Fibroblast of skin of right biceps (primary cell): ENCODE data around the gene EIF3L.

Experiments
- DNase-seq: peaks from one replicate; pipeline ENCODE4 v3.0.0-alpha.2; 2013

The EIF3L gene

DNA sequence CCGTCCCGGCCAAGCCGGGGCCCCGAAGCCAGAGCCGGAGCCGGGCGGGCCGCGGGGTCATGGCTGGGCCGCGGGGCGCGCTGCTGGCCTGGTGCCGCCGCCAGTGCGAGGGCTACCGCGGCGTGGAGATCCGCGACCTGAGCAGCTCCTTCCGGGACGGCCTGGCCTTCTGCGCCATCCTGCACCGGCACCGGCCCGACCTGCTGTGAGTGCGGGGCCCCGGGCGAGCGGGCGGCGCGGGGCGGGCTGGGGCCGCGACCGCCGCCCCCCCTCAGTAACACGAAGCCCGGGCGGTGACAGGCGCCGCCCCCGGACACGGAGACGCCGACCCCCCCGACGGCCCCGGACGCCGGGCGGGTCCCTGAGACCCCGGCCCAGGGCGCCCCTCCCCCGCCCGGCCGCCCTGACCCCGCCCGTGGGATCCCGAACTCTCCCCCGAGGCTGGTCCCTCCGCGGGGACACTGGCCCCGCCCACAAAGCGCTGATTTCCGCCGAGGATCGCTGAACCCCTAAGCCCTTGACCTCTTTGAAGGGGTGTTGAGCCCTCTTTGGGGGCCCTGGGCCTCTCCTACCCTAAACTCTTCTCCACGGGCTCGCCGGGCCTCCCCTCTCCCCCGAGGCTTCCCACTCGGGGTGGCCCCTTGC, 57.3 kb downstream of the EIF3L start:
- DNase-seq = no peak

DNA sequence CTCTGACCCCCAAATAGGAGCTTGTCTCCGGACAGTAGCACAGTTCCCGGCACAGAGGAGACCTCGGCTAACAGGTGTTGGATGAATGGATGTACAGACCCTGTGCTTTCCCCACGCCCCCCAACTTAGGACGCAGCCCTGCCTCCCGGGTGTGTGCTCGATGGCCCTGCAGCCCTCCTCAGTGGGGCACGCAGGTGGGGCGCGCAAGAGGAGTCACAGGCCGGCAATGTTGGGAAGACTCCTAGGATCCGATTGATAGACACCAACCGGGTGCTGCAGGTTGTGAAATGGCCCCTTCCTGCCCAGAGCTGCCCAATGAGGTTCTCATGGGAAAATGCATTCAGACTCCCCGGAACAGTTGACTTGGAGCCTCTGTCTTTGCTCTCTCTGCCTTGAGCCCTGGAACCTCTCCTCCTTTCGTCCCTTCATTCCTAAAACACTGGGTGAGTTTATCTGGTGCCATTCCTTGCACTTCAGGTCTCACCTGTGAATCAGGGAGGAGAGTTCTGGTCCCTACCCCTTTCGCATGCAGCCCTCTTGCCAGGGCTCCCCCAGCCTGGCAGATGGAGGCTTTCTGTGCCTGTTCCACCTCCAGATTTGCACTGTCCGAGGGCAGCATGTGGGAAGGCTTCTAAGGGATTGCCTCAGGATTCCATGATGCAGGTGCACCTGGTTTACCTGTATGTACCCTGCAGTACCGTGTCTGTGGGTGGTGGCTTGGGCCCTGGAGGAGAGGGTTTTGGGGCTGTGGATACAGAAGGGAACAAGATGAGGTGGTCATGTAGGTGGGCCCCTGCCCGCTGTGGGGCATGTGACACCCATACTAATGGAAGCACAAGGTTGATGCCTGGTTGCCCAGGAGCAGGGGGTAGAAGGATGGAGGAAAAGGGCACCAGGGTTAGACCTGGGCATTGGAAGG, 58.1 kb downstream of the EIF3L start:
- peak; percentile 14 for DNase-seq

DNA sequence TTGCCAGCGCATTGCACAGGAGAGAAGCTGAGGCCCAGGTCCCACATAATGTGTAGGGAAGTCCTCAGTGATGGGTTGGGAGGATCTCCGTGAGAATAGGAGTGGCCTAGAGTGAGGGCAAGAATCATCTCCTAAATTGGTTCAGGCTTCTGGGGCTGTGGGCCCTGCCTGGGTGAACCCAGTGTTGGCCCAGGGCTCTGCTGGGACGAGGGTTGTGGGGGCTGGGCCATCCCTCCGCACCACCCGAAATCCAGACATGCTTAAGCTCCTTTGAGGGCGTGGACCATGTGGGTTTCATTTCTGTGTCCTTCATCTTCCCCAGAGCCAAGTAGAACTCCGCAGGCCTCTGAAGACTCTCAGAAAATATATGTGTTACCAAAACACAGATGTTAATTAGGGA, 60.5 kb downstream of the EIF3L start:
- peak; percentile 60 for DNase-seq

DNA sequence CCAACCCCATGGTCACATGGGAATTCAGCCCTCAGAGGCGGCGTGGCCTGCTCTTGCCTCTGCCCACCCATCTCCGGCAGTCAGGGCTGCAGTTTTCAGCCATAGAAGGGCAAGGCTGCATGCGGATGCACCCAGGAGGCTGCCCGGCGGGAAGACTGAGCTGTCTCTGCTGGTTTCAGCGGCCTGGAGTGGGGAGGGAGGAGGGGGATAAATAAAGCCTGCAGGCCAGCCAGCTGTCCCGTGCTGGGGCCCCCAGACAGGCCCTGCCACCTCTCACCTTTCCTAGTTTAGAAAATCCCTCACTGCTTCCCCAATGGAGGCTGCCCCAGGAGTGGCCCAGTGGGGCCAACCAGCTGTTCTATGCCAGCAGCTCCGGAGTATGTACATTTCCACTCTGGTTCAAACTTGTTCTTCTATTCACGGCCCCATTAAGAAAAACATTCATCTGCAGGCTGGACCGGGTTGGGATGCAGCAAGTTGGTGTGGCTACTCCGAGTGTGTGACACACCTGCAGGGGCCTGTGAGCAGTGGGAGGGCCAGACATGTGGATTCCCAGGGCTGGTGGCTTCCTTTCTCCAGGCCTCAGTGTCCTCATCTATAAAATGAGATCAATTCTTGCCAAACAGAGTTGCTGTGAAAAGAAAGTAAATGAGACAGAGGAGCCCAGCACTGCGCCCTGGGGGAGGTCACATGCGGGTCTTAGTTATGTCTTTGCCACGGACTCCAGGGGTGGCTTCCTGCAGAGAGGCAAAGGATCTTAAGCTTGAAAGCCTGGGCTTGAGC, 61.9 kb downstream of the EIF3L start:
- no peak for DNase-seq

DNA sequence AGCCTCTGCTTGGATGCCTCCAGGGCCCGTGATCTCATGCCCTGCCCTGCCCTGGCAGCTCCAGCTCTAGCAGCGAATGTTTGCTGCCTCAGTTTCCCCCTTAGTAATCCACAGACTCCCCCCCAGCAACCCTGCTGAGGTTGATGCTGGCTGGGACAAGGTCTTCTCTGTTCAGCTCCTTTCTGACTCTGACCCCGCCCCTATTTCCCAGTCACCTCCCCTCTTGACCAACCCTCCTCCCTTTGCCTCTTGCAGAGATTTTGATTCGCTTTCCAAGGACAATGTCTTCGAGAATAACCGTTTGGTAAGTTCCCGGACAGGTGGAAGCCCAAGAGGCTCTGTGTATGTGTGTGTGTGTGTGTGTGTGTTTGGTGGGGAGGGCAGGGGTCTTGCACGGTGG, 62.5 kb downstream of the EIF3L start:
- DNase-seq = no peak

DNA sequence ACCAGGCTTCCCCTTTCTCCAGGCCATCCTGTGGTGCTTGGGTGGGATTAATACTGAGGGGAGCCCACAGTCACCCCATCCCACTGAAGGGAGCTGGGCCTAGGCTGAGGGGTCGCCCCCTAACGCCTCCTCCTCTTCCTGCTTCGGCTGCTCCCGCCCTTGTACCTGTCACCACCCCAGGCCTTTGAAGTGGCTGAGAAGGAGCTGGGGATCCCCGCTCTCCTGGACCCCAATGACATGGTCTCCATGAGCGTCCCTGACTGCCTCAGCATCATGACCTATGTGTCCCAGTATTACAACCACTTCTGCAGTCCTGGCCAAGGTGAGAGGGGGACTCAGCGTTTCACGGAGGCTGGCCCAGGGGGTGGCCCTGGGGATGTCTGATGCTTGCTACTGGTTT, 63.0 kb downstream of the EIF3L start:
- DNase-seq = no peak

DNA sequence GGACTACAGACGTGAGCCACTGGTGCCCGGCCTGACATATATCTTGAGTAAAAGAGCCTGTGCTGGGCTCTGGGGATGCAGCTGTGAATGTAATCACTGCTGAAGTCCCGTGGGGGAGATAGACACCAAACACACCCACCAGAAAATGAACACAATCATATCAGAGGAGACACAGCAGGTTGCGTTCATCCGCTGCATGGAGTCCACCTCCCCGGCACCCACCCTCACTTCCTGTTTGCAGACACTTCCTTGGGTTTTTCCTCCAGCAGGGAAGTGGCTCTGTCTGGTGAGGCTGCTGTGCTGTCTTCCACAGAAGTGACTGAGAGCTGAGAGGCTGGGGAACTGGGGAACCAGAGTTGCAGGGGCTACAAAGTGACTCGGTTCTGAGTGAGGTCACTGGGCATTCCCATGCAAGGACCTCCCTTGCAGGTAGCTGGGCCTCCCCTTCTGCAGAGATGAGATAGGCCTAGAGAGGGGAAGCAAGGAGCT, 64.1 kb downstream of the EIF3L start:
- DNase-seq = no peak

DNA sequence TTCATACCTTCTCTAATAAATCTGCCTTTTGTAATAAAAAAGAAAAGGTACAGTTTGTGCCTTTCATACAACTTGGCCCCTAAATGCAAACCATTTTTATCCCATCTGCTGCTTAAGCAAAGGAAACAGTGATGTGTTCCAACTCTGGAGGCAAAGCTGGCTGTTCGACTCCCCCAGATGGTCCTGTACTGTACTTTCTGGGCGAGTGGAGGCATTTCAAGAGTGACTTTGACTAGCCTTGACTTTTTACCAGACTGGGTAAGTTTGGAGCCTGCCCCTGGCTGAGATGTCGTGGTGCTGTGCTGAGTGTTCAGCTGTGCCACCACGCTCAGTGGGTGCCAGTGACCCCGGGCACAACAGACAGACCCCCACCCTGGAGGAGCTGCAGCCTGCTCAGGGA, 67.1 kb downstream of the EIF3L start:
- no peak for DNase-seq

DNA sequence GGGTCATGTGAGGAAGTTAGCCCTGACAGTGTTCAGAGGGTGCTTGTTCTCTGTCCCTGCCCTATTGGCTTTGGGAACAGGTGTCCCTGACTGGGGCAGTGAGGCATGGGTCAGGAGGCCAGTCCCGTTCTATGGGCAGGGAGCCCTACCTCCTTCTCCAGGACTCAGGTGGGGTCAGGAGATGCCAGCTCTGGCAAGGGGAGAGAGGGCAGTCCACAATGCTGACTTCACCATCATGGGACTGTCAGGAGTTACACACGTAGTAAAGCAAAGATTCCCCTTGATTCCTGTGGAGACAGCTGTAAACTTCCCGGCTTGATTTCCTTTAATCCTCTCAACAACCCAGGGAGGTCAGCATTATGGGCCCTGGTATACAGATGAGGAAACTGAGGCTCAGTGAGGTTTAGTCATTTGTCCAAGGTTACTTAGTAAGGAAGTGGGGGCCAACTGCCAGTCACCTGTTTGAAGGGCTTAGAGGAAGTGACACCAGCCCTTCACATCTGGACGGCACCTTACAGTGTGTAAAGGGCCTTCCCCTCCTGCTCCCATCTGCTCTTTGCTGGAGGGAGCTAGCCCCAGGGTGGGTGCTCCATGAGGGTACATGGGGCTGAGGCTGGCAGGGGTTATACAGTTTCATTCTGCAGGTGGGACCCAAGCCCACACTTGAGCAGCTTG, 68.8 kb downstream of the EIF3L start:
- DNase-seq = no peak

DNA sequence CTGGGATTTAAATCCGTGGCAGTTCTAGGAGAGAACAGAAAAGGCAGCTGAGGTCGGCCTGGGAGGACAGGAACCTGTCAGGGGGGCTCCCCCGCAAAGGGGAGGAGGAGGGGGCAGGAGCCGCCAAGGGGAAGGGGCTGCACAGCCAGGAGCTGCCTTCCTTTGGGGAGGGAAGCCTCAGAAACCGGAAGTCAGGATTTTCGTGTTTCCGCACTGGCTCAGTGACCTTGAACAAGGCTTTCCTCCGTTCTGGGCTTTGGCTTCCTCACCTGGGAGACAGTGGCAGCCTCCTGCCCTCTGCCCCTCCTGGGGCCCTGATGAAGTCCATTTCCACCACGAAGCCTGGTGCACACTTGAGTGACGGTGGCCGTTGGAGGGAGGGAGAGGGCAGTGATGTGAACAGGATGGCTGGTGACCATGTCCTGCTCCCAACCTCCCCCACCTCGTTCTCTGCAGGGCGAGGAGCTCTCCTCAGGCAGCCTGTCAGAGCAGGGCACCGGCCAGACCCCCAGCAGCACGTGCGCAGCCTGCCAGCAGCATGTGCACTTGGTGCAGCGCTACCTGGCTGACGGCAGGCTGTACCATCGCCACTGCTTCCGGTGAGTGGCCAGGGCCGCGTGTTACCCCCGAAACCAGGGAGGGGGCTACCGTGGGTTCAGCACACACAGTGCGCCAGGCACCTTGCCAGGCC, 69.5 kb downstream of the EIF3L start:
- DNase-seq = no peak

DNA sequence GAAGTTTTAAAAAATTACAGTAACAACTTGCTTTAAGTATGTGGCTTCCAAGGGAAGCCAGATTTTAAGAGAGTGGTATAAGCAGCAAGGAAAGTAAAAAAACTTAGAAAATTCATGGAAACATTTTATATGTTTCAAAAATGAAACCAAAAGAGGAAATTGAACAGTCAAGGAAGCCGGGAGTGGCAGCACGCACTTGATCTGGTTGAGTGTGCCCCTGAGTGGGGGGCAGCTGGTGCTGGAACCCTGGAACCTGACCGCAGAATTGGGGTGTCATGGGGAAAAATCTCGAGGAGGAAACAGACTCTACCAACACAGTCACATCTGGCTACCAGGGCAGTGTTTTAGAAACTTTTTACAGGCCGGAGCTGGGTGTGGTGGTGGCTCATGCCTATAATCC, 70.9 kb downstream of the EIF3L start:
- DNase-seq = no peak

DNA sequence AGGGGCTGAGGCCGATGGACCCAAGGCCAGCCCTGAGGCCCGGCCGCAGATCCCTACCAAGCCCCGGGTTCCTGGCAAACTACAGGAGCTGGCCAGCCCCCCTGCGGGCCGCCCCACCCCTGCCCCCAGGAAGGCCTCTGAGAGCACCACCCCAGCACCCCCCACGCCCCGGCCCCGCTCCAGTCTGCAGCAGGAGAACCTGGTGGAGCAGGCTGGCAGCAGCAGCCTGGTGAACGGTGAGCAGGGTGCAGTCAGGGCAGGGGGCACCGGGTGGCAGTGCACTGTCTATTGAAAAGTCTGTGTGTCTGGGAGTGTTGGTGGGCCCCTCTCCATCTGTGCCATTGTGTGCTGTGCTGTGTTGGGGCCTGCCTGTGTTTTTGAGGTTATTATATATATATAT, 73.0 kb downstream of the EIF3L start:
- no peak for DNase-seq

DNA sequence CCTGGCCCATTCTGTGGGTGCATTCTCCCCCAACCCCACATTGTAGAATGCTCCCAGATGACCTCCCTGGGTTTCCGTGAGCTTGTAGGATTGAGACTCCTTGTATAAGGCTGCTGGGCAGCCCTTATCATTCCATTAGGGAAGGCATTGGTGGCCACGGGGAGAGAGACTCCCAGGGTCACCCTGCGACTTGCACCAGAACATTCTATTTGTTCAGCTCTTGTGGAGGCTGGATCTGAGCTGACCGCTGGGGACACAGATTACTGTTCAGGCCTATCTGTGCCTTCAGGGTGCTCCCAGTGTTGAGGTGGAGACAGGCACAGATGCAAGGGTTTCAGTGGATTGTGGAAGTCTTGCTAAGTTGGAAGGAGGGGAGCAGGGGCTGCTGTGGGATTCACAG, 74.7 kb downstream of the EIF3L start:
- DNase-seq = no peak

DNA sequence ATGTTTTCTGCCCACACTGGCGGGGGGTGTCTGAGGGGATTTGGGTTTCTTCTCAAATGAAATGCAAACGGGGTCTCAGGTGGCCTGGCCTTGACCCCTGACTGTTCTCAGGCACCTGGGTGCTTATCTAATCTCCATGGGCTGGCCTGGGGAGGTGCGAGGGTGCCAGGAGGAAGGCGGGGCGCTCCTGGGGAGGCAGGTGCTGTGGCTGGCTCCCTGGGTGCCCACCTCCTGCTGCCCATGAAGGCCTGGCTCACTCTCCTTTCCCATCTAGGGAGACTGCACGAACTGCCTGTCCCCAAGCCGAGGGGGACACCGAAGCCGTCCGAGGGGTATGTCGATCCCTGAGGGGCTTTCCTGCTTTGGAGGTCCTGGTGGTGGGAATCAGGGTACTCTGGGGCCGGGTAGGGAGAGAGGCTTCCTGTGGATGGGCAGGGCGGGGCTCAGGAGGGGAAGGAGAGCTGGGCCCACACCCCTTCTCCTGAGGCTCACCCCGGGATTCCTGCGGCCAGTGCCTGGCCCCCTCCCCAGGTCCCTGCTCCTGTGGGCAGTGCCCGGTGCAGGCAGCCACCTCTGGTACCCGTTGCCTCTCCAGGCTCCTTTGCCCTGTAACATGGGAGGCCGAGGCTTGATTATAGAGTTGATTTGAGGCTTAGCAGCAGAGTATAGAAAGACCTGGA, 75.3 kb downstream of the EIF3L start:
- DNase-seq = no peak

DNA sequence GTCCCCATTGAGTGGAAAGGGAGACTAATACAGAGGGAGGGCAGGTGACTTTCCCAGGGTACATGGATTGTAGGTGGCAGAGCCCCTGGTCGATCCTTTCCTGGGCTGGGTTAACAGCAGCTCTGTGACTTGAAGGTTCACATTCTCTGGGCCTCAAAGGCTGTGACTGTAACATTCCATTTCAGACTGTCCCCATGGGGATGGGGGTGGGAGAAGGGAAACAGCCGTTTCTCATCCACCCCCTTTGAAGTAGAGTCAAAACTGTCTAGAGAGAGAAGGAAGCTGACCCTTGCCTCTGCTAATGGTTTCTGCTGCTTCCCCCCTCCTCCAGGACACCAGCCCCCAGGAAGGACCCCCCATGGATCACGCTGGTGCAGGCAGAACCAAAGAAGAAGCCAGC, 76.1 kb downstream of the EIF3L start:
- no peak for DNase-seq

DNA sequence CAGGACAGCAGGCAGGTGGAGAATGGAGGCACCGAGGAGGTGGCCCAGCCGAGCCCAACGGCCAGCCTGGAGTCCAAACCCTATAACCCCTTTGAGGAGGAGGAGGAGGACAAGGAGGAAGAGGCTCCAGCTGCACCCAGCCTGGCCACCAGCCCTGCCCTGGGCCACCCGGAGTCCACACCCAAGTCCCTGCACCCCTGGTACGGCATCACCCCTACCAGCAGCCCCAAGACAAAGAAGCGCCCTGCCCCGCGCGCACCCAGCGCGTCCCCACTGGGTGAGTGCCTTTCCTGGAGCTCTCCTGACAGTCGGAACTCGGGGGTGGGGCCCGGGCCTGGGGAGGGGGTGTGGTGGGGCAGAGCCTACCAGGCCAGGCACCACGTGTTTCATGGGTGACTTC, 76.5 kb downstream of the EIF3L start:
- no peak for DNase-seq

DNA sequence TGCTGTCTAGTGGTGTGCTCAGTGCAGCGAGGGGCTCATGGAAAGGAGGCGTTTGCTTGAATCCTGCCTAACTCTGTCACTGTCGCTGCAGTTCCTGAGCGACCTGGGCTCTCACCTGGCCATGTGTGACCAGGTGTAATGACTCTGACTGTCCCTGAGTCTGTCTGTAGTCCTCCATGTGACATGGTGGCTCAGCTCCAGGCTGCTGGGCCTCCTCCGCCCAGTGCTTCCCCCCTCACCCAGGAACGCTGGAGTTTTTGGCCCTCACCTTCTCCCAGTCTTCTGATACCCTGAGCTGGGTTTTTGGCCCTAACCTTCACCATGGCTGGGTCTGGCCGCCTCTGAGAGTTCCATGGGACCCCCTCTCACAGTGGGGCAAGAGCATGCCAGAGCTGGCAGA, 77.1 kb downstream of the EIF3L start:
- DNase-seq = no peak

DNA sequence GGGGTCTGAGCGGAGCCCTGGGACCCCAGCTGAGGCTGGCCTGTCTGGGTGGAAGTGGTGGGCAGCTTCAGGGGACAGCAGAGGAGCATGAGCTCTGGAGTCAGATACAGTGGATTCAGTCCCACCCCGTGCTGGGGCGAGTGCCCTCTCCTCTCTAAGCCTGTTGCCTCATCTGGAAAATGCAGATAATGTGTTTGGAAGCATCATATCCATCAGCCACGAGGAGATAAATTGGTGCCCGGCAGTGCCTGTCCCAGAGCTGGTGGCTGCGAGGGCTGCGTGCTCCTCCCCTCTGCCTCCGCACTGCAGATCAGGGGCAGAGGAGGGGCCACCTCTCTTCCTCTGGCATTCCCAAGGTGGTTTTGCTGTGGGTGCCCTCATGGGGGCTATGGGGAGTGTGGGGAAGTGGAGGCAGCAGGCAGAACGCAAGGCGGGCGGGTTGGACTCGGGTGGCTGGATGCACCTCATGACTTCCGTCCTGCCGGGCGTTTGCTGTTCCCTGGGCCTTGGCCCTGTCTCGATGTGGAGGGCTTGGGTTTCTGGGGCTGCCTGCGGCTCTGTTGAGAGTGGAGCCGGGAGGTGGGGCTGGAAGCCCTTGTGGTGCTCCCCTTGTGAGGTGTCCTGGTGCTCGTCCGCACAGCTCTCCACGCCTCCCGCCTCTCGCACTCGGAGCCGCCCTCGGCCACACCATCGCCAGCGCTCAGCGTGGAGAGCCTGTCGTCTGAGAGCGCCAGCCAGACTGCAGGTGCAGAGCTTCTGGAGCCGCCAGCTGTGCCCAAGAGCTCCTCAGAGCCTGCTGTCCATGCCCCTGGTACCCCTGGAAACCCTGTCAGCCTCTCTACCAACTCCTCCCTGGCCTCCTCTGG, 77.8 kb downstream of the EIF3L start:
- no peak for DNase-seq

DNA sequence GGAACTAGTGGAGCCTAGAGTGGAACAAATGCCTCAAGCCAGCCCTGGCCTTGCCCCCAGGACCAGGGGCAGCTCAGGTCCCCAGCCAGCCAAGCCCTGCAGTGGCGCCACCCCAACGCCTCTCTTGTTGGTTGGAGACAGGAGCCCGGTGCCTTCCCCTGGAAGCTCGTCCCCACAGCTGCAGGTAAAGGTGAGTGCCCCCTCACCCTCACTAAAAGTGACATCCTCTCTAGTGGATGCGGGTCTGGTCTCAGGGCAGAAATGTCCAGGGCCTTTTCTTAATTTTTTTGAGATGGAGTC, 78.4 kb downstream of the EIF3L start:
- no peak for DNase-seq

DNA sequence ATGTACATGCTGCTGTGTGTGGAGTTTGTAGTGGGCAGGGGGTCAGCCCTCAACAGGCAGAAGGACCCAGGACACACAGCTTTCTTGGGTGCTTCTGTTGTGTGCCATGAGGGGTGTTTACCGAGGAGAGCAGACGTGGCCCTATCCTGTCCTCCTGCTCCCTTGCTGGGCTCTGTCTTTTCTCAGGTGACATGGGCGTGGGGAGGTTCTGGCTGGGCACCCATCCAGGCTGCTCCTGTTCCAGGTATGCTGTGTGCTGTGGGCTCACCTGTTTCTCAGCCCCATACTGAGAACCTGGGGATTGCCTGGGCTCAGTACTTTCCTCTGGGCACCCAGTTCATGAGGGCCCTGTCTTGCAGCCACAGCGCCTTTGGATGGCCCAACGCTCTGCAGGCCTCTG, 80.2 kb downstream of the EIF3L start:
- DNase-seq = no peak
